Glomerular visceral epithelial cell (primary cell): ENCODE data around the gene C11orf21.

Experiments used
- DNase-seq: peaks from one replicate; pipeline ENCODE4 v3.0.0-alpha.2; 2016; ENCODE audit errors: extremely low spot score

The C11orf21 gene

DNA sequence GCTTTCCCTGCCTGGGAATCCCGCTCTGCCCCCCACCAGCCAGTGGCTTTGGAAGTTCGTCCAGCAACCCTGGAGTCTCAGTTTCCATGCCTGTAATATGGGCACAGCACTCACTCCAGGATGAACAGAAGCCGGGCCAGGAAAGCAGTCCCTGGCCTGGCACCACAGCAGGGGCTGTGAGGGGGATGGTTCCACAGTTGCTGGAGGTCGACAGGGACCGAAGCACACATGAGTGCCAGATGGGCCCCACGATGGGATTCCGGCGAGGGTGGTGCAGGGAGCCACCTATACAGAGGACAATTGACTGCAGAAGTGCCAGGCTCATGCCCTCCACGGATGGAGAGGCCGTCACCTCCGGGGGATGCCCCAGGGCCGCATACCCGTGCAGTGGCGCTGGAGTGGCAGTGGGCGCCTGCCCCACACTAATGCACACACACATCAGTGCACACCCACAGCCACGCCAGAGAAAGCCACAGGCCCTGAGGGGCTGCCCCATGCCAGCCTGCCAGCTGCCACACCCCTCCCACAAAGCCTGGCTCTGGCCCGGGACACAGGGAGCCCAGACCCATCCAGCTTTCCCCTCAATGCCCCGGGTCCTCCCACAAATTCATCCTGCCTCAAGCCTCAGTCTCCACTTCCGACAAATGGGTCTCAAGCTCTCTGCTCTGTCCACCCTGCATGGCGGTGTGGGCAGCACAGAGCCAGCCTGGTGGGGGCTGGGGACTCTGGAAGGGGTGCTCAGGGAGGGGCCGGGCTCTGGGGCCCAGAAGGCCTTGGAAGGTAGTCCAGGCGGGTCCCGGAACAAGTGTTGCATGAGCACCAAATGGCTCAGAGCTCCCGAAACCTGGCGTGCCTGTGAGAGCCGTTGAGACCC lies 41.0 kb downstream of the C11orf21 start:
- no peak for DNase-seq

DNA sequence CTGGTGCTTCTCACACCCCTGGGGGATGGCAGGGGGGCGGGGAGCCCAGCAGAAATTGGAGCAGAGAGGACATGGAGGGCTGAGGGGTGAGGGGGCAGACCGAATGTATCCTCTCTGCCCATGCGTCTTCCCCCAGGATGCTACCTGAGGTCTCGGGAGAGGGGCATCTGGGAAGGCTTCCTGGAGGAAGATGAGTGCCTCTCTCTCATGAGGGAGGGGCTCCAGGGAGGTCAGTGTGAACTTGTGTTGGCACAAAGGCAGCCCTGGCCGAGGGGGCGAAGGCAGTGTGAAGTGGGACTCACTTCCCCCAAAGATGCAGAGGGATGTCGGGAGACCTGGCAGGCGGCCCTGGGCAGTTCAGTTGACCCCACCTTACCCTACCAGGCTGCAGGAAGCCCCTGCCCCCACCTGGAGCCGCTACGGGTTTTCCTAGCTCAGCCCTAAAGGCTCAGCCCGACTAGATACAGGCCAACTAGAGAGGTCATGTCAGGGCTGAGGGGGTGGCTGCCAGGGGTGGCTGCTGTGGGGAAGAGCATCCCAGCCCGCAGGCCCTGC lies 41.7 kb downstream of the C11orf21 start:
- DNase-seq: no peak

DNA sequence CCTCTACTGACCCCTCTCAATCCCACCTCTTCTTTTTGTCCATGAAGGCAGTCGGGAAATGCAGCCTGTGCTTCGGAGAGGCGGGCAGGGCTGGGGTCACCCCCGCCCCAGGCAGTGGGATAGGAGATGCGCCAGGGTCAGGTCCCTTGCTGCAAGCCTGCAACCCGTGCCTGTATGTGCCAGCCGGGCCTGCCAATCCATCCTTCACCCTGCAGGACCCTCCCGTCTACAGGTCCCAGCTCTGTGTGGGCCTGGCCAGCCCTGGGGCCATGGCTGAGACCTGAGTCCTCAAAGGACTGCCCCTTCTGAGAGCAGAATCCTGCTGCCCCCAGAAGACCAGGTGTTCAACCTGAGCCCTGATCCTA lies 42.3 kb downstream of the C11orf21 start:
- no peak for DNase-seq

DNA sequence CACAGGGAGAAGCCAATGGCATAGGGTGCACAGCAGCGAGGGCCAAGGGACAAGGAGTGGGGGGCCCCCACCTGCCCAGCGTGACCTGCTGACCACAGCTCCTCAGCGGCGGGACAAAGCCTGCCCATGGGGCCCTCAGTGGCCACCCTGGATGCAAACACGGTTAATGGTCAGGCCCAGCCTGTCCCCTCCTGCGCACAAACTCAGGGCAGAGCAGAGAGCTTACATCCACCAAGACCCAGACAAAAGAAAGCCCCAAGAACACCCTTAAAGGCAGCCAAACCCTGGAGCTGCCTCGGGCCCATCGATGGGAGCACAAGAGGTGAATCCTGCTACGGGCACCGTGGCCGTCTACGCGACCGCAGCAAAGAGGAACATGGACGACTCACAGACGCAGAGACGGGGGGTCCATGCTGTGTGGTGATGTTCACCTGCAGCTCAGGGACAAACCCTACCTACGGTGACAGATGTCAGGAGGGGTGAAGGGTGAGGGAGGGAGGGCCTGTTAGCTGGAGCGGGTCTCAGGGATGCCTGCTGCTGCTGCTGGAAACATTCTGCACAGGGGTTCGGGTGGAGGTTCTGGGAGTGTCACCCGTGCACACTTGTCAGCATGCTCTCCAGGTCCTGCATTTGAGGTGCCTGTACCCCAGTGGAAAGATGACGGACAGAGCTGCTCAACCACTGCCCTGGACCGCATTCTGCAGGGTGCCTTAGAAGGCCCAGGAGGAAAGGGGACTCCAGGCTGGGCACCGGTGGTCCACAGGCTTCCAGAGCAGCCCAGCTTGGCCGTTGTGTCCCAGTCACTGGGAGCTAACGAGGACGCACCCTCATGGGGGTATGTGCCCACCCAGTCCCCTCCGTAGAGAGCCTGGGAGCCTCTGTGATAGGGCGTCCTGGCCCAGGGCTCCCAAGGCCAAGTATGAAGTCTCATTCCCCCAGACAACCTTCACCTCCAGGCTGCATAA lies 42.9 kb downstream of the C11orf21 start:
- DNase-seq: no peak

DNA sequence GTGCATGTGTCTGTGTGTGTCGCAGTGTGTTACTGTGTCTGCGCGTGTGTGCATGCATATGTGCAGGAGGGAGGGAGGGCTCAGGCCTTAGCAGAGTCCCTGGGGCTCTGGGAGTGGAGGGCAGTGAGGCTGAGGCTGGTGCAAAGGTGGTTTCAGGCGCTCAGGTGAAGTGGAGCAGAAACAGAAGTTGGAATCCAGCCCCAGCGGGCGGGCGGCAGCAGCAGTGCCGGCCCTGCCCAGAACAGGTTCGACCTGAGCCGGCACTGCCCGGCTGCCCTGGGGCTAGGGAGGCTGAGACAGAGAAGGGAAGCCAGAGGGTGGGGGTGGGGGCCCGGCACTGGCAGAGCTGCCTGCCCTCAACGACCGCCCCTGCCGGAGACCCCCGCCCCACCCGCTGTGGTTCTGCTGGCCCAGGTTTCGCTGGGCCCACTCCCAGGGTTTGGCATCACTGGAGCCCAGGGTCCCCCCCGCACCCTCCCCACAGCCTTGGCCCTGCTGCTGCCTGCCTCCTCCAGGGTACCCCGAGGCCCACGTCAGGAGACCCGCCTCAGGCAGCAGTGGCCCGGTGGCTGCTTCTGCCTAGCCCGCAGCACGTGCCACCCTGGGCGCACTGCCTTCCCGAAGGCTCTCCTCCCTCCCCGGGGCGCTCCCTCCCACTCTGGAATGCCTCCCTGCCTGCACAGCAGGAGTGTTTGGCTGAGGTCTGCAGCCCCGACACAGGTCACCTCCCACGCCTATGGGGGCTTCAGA lies 44.6 kb downstream of the C11orf21 start:
- no peak for DNase-seq

DNA sequence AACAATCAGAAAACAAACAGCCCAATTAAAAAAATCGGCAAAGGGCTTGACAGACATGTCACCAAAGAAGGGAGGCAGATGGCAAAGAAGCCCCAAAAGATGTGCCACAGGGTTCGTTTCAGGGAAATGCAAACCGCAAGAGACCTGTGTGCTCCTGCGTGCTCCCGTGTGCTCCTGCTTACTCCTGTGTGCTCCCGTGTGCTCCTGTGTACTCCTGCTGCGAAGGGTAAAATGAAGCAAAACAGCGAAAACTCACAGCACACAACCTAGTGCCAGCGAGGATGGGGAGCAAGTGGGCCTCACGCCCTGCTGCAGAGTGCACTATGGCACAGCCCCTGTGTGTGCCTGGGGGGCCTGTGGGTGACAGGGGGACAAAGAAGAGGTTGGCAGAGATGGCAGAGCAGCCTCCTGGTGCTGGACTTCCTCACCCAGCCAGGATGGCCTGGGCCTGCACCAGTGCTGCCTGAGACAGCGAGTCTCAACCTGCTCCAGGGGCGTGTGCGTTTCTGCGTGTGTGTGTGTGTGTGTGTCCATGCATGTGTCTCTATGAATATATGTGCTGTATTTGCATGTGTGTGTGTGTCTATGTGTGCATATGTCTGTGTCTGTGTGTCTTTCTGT lies 45.3 kb downstream of the C11orf21 start:
- no peak for DNase-seq

DNA sequence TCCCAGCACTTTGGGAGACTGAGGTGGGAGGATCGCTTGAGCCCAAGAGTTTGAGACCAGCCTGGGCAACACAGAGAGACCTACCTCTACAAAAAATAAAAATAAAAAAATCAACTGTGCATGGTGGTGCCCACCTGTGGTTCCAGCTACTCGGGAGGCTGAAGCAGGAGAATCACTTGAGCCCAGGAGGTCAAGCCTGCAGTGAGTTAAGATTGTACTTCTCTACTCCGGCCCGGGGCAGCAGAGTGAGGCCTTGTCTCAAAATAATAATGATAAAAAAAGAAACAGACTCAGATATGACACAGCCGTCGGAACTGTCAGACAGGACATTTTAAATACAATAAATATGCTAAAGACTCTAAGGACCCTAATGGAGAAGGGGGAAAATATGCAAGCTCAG lies 49.7 kb downstream of the C11orf21 start:
- no peak for DNase-seq

DNA sequence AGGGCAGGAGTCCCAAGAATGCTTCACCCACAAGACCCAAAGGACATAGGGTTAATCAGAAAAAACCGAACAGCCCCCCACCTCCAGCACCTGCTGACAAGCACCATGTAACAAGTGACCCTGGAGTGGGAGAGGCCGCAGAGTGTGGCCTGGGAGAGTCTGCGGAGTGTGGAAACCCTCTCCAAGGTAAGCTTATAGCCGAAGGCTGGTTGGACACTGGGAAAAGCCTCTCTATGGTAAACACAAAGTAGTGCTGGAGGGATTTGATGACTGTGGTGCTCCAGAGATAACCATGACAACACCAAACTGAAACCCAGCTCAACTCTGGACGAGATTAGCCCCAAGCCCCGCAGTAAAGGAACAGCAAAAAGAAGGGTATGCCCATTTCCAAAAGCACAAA lies 50.6 kb downstream of the C11orf21 start:
- no peak for DNase-seq

DNA sequence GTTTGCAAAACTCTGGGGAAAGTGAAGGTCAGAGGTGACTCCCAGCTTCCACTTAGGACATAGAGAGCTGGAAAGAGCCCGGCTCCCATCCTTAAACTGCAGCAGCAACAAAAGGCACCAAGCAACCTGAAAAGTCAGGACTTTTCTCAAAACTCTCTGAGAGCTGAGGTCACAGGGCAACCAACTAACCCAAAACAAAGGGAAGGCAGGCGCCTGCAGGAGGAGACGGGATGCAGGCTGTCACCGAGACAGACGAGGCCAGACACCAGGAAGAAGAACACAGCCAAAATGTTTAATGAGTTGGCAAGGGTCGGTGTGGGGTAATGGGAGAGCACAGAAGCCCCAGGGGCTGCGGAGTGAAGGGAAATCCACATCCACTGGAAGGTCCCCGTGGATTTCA lies 51.2 kb downstream of the C11orf21 start:
- DNase-seq: no peak

DNA sequence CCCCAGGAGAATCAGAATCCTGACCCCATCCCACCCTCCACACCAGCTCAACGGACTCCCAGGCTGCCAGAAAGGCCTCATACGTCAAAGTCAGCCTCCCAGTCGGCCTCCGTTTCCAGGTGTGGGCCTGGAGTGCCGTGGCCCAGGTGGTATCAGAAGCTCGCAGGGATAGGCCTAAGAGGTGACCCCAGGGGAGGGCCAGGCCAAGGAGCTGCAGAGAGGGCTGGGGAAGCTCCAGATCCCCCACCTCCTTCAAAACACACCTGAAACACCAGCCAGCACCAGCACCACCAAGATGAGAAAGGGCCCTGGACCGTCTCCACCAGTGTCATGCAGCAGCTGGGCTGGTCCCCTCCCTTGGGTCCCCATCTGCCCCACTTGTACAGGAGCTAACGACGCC lies 51.7 kb downstream of the C11orf21 start:
- DNase-seq: no peak

DNA sequence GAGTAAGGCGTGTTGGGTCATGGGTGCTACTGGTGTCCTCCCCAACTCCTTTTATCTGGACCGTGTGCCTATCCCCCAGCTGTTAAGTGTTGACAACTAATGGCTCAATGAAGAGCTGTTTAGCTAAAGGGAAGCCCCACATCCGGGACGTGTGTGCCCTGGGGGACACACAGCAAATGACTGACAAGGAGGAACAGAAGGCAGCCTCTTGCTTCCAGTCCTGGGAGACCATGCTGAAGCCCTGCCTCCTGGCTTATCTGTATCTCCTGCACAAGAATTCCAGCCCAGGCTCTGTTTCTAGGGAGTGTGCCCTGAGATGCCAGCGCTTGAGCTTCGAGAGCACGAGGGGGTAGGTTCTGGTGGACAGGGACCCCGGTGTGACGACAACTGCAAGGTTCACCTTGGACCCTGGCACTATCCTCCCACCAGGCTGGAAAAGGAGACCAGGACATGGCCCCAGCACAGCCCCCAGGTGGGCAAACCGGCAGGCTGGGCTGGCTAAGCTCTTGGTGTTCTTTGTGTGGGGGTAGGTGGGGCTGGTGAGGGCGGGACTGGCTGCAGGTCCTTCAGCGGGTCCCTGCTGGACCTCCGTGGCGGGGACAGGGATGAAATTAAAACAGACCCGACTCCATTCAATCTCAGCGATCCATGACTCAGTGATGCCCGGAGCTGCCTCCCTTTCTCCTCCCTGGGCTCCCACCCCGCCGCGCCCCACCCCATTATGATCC lies 52.4 kb downstream of the C11orf21 start:
- no peak for DNase-seq

DNA sequence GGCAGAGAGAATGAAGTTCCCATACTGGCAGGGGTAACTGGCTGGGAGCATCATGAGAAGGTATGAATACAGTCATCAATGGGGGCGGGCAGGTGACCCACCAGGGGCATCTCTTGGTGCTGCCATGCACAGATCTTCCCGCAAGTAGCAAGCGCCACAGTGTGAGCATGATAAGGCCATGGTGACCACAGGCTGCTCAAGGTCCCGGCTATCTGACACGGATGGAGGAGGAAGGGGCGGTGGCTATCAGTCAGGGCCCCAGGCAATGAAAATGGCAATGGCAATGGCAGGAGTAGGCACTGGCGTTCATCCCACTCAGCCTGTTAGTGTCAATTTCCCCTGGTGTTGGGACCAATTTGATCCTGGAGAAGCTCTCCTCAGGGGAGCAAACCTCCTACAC lies 53.0 kb downstream of the C11orf21 start:
- no peak for DNase-seq

DNA sequence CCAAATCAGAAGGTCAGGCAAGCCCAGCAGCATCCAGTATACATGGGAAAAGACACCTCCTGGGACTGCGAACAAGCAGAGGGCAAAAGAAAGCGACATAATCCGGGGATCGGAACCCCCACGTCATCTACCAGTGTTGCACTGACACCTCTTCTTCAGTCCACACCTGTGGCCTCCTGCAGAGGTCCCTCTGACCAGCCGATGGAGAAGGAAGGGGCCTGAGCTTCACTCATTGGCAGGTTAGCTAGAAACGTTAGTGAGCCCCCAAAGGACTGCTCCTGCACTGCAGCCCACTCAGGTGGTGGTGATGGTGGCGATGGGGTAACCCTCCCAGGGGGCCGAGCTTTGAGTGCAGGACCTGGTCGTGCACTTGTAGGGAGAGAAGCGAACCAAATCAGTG lies 53.5 kb downstream of the C11orf21 start:
- no peak for DNase-seq

DNA sequence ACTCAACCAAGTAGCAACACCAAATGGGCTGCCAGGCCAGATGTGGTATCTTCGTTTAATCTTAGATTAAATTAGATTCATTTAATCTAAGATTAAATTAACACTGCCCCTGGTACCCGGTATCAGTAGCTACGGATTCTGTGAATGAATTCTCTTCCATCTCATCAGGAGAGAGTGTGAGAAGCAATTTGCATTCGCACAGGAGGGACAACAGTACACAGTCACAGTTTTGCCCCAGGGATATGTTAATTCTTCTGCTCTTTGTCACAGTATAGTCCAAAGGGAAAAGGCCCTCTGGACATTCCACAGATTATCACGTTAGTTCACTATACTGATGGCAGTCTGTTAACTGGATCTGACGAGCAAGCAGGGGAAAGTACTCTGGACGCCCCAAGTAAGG lies 54.2 kb downstream of the C11orf21 start:
- no peak for DNase-seq
